Neural cell (in vitro differentiated cells): ENCODE results near the gene RDH13. TPM values are rescaled to one million over a fixed set of nuclear protein-coding genes. Genes with fewer than 3 reads are reported as not detected.
"Not testable (repeated sequence)": the region's sequence is repeated elsewhere in the genome, so short reads cannot be mapped to it uniquely, and the experiment has no call there.

Experiments
- H2AFZ ChIP-seq: fragments of 200-600, 300-800 bp; sonication (generic), shearing (Covaris generic); 2 replicates; pipeline ENCODE4 v1.6.0; 2014; ENCODE audit warnings: low read depth, mild to moderate bottlenecking, antibody characterized with exemption, low read length, moderate library complexity
- H3F3A ChIP-seq: fragments of 200-600 bp; shearing (Covaris generic); 2 replicates; pipeline ENCODE4 v1.6.1; 2016; ENCODE audit warnings: mild to moderate bottlenecking, moderate library complexity, mixed read lengths, antibody characterized with exemption, low read length; ENCODE audit not compliant: insufficient read depth, poor library complexity, severe bottlenecking
- H3K27ac ChIP-seq: fragments of 200-600, 300-800 bp; sonication (generic), shearing (Covaris generic); 2 replicates; pipeline ENCODE4 v1.5.1; 2014; ENCODE audit warnings: mild to moderate bottlenecking, low read length, moderate library complexity
- H3K27me3 ChIP-seq: fragments of 300-800, 200-600 bp; sonication (generic), shearing (Covaris generic); 2 replicates; pipeline ENCODE4 v1.6.0; 2014; ENCODE audit warnings: mild to moderate bottlenecking, low read depth, low read length, moderate library complexity; ENCODE audit not compliant: insufficient read depth
- H3K36me3 ChIP-seq: fragments of 300-800, 200-600 bp; sonication (generic), shearing (Covaris generic); 2 replicates; pipeline ENCODE4 v1.5.1; 2014; ENCODE audit warnings: mild to moderate bottlenecking, antibody characterized with exemption, low read length, moderate library complexity; ENCODE audit not compliant: insufficient read depth
- H3K4me2 ChIP-seq: fragments of 300-800, 200-600 bp; sonication (generic), shearing (Covaris generic); 2 replicates; pipeline ENCODE4 v1.6.0; 2014; ENCODE audit warnings: mild to moderate bottlenecking, low read length
- H3K4me3 ChIP-seq: fragments of 300-800, 200-600 bp; sonication (generic), shearing (Covaris generic); 2 replicates; pipeline ENCODE4 v1.5.1; 2014; ENCODE audit warnings: mild to moderate bottlenecking, low read length, moderate library complexity
- H3K79me2 ChIP-seq: fragments of 200-600 bp; shearing (Covaris generic); replicated peaks from 2 replicates; pipeline ENCODE4 v1.6.0; 2014; ENCODE audit warnings: mild to moderate bottlenecking, low read length, moderate library complexity; ENCODE audit not compliant: insufficient read depth
- H3K9ac ChIP-seq: fragments of 300-800, 200-600 bp; sonication (generic), shearing (Covaris generic); 2 replicates; pipeline ENCODE4 v1.6.1; 2016; ENCODE audit warnings: mild to moderate bottlenecking, low read length, mixed read lengths
- H3K9me2 ChIP-seq: fragments of 200-600 bp; shearing (Covaris generic); 2 replicates; pipeline ENCODE4 v1.6.1; 2016; ENCODE audit warnings: mild to moderate bottlenecking, low read length, mixed read lengths; ENCODE audit not compliant: insufficient read depth
- H3K9me3 ChIP-seq: fragments of 200-600, 300-800 bp; sonication (generic), shearing (Covaris generic); 2 replicates; pipeline ENCODE4 v1.6.1; 2016; ENCODE audit warnings: mild to moderate bottlenecking, mixed run types, low read length, moderate library complexity, mixed read lengths
- H4K20me1 ChIP-seq: fragments of 200-600 bp; shearing (Covaris generic); 2 replicates; pipeline ENCODE4 v1.6.1; 2016; ENCODE audit warnings: mild to moderate bottlenecking, mixed run types; ENCODE audit not compliant: insufficient read depth
- EP300 ChIP-seq: fragments of 450-650 bp; conservative IDR thresholded peaks from 2 replicates; pipeline ENCODE4 v1.6.1; 2014; ENCODE audit warnings: antibody characterized with exemption, mild to moderate bottlenecking, moderate library complexity; ENCODE audit not compliant: poor library complexity, severe bottlenecking
- EZH2 ChIP-seq: fragments of 200-600, 300-800 bp; shearing (Covaris generic), sonication (generic); IDR thresholded peaks from 2 replicates; pipeline ENCODE4 v1.6.1; 2014; ENCODE audit warnings: antibody characterized with exemption, low read length, borderline replicate concordance, mild to moderate bottlenecking; ENCODE audit not compliant: insufficient read depth, poor library complexity, severe bottlenecking
- MXI1 ChIP-seq: fragments of 450-650 bp; conservative IDR thresholded peaks from 2 replicates; pipeline ENCODE4 v1.6.1; 2014; ENCODE audit warnings: antibody characterized with exemption, mild to moderate bottlenecking; ENCODE audit not compliant: poor library complexity, severe bottlenecking
- POLR2AphosphoS5 ChIP-seq: IDR thresholded peaks from 2 replicates; pipeline ENCODE4 v1.6.1; 2012
- RAD21 ChIP-seq: fragments of 450-650 bp; conservative IDR thresholded peaks from 2 replicates; pipeline ENCODE4 v1.6.1; 2014; ENCODE audit warnings: antibody characterized with exemption, mild to moderate bottlenecking, moderate library complexity
- SMC3 ChIP-seq: fragments of 450-650 bp; conservative IDR thresholded peaks from 2 replicates; pipeline ENCODE4 v1.6.1; 2014; ENCODE audit warnings: antibody characterized with exemption, mild to moderate bottlenecking, moderate library complexity; ENCODE audit not compliant: poor library complexity
- TAF1 ChIP-seq: IDR thresholded peaks from 2 replicates; pipeline ENCODE4 v1.6.1; 2012; ENCODE audit warnings: low read depth
- polyA plus RNA-seq: library from polyadenylated mRNA; depleted of rRNA; stranded (reverse); fragments of >200 nt; gene quantifications from 2 replicates; pipeline ENCODE4 v1.2.3, GENCODE V29; 2014
- TF ChIP-seq, protein P1 (sequence below): IDR thresholded peaks from 2 replicates; pipeline ENCODE4 v1.6.1; 2012; ENCODE audit warnings: borderline replicate concordance
- TF ChIP-seq, protein P2 (sequence below): fragments of 450-650 bp; IDR thresholded peaks from 2 replicates; pipeline ENCODE4 v1.5.1; 2014; ENCODE audit warnings: antibody characterized with exemption, mild to moderate bottlenecking, moderate library complexity; ENCODE audit not compliant: poor library complexity, severe bottlenecking

RDH13 gene
- polyA plus RNA-seq, 1 donor from 2014 or later, result 9.8 TPM

DNA sequence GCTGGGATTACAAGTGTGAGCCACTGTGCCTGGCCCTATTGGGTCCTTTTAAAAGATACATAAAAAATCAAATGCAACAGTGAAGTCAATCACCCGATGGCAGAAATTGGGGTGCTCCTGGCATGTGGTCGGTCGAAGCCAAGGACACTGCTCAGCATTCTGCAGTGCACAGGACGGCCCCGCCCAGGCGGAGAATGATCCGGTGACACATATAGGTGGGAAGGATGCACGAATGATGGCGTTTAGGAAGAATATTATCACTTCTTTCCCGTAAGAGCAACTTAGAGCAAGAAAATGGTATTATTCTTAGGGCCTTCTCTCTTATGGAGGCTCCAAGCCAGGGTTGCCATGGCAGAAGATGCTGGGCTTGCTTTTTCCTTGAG lies 21.7 kb downstream of the RDH13 start:
- Histone ChIP-seq H3K9me3 (no peaks in the 10 kb centered on the region), H3K4me3 (no peak overlapping the region), H3K27me3 (no peaks in the 10 kb centered on the region), H3K79me2 (no peaks in the 10 kb centered on the region), H3K36me3 (no peaks in the 10 kb centered on the region), H3K27ac (no peak overlapping the region), H3K9me2 (no peaks in the 10 kb centered on the region), H4K20me1 (no peaks in the 10 kb centered on the region), H3K4me2 (no peak overlapping the region), H3F3A (no peaks in the 10 kb centered on the region), H3K9ac (no peak overlapping the region), H2AFZ (no peak overlapping the region)
- TF ChIP-seq RAD21, result no peak
- TF ChIP-seq POLR2AphosphoS5, result no peak
- no peak for TF ChIP-seq SMC3
- TF ChIP-seq, protein P1, sequence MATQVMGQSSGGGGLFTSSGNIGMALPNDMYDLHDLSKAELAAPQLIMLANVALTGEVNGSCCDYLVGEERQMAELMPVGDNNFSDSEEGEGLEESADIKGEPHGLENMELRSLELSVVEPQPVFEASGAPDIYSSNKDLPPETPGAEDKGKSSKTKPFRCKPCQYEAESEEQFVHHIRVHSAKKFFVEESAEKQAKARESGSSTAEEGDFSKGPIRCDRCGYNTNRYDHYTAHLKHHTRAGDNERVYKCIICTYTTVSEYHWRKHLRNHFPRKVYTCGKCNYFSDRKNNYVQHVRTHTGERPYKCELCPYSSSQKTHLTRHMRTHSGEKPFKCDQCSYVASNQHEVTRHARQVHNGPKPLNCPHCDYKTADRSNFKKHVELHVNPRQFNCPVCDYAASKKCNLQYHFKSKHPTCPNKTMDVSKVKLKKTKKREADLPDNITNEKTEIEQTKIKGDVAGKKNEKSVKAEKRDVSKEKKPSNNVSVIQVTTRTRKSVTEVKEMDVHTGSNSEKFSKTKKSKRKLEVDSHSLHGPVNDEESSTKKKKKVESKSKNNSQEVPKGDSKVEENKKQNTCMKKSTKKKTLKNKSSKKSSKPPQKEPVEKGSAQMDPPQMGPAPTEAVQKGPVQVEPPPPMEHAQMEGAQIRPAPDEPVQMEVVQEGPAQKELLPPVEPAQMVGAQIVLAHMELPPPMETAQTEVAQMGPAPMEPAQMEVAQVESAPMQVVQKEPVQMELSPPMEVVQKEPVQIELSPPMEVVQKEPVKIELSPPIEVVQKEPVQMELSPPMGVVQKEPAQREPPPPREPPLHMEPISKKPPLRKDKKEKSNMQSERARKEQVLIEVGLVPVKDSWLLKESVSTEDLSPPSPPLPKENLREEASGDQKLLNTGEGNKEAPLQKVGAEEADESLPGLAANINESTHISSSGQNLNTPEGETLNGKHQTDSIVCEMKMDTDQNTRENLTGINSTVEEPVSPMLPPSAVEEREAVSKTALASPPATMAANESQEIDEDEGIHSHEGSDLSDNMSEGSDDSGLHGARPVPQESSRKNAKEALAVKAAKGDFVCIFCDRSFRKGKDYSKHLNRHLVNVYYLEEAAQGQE, result no peak
- TF ChIP-seq, protein P2, sequence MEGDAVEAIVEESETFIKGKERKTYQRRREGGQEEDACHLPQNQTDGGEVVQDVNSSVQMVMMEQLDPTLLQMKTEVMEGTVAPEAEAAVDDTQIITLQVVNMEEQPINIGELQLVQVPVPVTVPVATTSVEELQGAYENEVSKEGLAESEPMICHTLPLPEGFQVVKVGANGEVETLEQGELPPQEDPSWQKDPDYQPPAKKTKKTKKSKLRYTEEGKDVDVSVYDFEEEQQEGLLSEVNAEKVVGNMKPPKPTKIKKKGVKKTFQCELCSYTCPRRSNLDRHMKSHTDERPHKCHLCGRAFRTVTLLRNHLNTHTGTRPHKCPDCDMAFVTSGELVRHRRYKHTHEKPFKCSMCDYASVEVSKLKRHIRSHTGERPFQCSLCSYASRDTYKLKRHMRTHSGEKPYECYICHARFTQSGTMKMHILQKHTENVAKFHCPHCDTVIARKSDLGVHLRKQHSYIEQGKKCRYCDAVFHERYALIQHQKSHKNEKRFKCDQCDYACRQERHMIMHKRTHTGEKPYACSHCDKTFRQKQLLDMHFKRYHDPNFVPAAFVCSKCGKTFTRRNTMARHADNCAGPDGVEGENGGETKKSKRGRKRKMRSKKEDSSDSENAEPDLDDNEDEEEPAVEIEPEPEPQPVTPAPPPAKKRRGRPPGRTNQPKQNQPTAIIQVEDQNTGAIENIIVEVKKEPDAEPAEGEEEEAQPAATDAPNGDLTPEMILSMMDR, result no peak
- no peak for TF ChIP-seq TAF1
- no peak for TF ChIP-seq MXI1
- no peak for TF ChIP-seq EZH2
- no peak for TF ChIP-seq EP300

DNA sequence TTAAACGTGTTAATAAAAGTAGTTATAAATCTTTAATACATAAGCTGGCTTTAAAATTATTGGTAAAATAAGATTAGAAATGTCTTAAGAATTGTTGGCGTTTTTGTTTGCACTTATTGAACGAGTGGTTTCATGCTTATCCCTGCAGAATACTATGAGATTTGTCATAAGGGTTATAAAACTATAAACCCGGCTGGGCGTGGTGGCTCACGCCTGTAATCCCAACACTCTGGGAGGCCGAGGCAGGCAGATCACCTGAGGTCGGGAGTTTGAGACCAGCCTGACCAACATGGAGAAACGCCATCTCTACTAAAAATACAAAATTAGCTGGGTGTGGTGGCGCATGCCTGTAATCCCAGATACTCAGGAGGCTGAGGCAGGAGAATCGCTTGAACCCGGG lies 22.3 kb downstream of the RDH13 start:
- H3K9ac ChIP-seq, H4K20me1 ChIP-seq, H3K79me2 ChIP-seq, H2AFZ ChIP-seq, H3K36me3 ChIP-seq, H3F3A ChIP-seq, H3K9me2 ChIP-seq, H3K27ac ChIP-seq, H3K9me3 ChIP-seq, H3K4me3 ChIP-seq, H3K4me2 ChIP-seq, H3K27me3 ChIP-seq: not testable (repeated sequence)

DNA sequence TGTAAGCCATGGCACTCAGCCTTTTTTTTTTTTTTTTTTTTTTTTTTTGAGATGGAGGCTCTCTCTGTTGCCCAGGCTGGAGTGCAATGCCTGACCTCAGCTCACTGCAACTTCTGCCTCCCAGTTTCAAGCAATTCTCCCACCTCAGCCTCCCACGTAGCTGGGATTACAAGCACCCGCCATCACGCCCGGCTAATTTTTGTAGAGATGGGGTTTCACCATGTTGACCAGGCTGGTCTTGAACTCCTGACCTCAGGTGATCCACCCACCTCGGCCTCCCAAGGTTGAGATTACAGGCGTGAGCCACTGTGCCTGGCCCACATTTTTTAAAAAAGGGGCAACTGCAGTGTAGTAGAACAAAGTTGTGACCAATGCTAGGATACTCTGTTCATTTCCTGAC lies 25.3 kb downstream of the RDH13 start:
- H3K4me3 ChIP-seq, H3K36me3 ChIP-seq, H3K9ac ChIP-seq, H3K79me2 ChIP-seq, H3K4me2 ChIP-seq, H3F3A ChIP-seq, H4K20me1 ChIP-seq, H3K9me3 ChIP-seq, H3K27me3 ChIP-seq, H3K9me2 ChIP-seq, H3K27ac ChIP-seq, H2AFZ ChIP-seq: not testable (repeated sequence)
